Measurements from ENCODE around the gene TTC21B. TPM values are rescaled to one million over a fixed set of nuclear protein-coding genes. Genes with fewer than 3 reads are reported as not detected.

The TTC21B gene
- total RNA-seq, 2 experiments from 2014 or later, result 15.8 to 16.4 TPM

Other genes with a start within 250 kb of the TTC21B start
- gene GALNT3, start 159.5 kb downstream of the TTC21B start, total RNA-seq, result 1 to 10 TPM; 5.8 to 6.2 TPM
- not detected for gene SCN1A, start 174.2 kb upstream of the TTC21B start, total RNA-seq